HEK293 (cell line): ENCODE results near the gene ADCY1.

Experiments
- CTCF ChIA-PET: fragments of 350-600 bp; formaldehyde crosslinking; extraction: SDS; loops from one replicate; lab custom pipeline; 2021; ENCODE audit warnings: antibody characterized with exemption; lab: Yijun Ruan, JAX
- POLR2A ChIA-PET: fragments of 300-600 bp; formaldehyde crosslinking; extraction: SDS; loops from one replicate; lab custom pipeline; 2020; ENCODE audit warnings: antibody characterized with exemption, inconsistent platforms; lab: Yijun Ruan, JAX
- H3K27ac ChIP-seq: fragments of 200-500 bp; sonication (Bioruptor generic); 2 replicates; pipeline ENCODE4 v1.5.1; 2014; ENCODE audit warnings: low read depth, low read length, control low read depth, inconsistent platforms; ENCODE audit errors: extremely low read depth
- H3K36me3 ChIP-seq, 2 experiments: fragments of 200-500 bp in 1 of 2; sonication (Bioruptor generic) in 1 of 2; 1 replicate in 1 of 2; 2 replicates in 1 of 2; pipeline ENCODE4 v1.5.1; 2014 to 2017; ENCODE audit warnings: inconsistent platforms in 2 of 2, low read length in 2 of 2; ENCODE audit not compliant: control insufficient read depth in 2 of 2, insufficient read depth in 1 of 2
- H3K4me1 ChIP-seq: fragments of 200-500 bp; sonication (Bioruptor generic); 2 replicates; pipeline ENCODE4 v1.5.1; 2014; ENCODE audit warnings: mild to moderate bottlenecking, low read length, inconsistent platforms; ENCODE audit not compliant: control insufficient read depth, insufficient read depth
- H3K4me3 ChIP-seq: 2 replicates; pipeline ENCODE4 v1.5.1; 2011; ENCODE audit warnings: low read depth, mild to moderate bottlenecking, control low read depth, low read length, moderate library complexity
- H3K9me3 ChIP-seq: fragments of 200-500 bp; sonication (Bioruptor generic); 2 replicates; pipeline ENCODE4 v1.5.1; 2014; ENCODE audit warnings: low read depth, low read length, inconsistent platforms; ENCODE audit not compliant: control insufficient read depth, insufficient read depth
- HOXC10 ChIP-seq: sonication (generic); formaldehyde crosslinking; IDR thresholded peaks from 2 replicates; pipeline ENCODE4 v1.8.1; 2023; ENCODE audit warnings: mild to moderate bottlenecking, missing genetic modification reagents
- SCRT2 ChIP-seq: fragments of 450-650 bp; formaldehyde crosslinking; IDR thresholded peaks from 2 replicates; pipeline ENCODE4 v1.5.1; 2016; ENCODE audit warnings: missing biosample characterization, missing genetic modification characterization
- ZBTB1 ChIP-seq: fragments of 450-650 bp; formaldehyde crosslinking; IDR thresholded peaks from 2 replicates; pipeline ENCODE4 v1.5.1; 2016; ENCODE audit warnings: missing biosample characterization, missing genetic modification characterization
- ZNF114 ChIP-seq: fragments of 450-650 bp; formaldehyde crosslinking; IDR thresholded peaks from 2 replicates; pipeline ENCODE4 v1.5.0; 2017; ENCODE audit warnings: missing biosample characterization, missing genetic modification characterization
- ZNF202 ChIP-seq: fragments of 450-650 bp; formaldehyde crosslinking; IDR thresholded peaks from 2 replicates; pipeline ENCODE4 v1.5.1; 2016; ENCODE audit warnings: missing biosample characterization, missing genetic modification characterization, borderline replicate concordance
- ZNF221 ChIP-seq: fragments of 450-650 bp; formaldehyde crosslinking; IDR thresholded peaks from 2 replicates; pipeline ENCODE4 v1.5.1; 2017; ENCODE audit warnings: missing biosample characterization, missing genetic modification characterization, borderline replicate concordance
- ZNF223 ChIP-seq: fragments of 450-650 bp; formaldehyde crosslinking; IDR thresholded peaks from 2 replicates; pipeline ENCODE4 v1.5.1; 2016; ENCODE audit warnings: missing biosample characterization, missing genetic modification characterization
- ZNF274 ChIP-seq, 2 experiments: fragments of 200-500 bp in 1 of 2; fragments of 450-650 bp in 1 of 2; sonication (Bioruptor generic) in 1 of 2; formaldehyde crosslinking in 1 of 2; IDR thresholded peaks; 2 replicates each; pipeline versions ENCODE4 v1.5.1 to v1.6.1; 2014 to 2016; ENCODE audit warnings: borderline replicate concordance in 1 of 2, inconsistent platforms in 1 of 2, low read length in 1 of 2, missing biosample characterization in 1 of 2, missing genetic modification characterization in 1 of 2
- ZNF354C ChIP-seq: fragments of 450-650 bp; formaldehyde crosslinking; IDR thresholded peaks from 2 replicates; pipeline ENCODE4 v1.5.1; 2016; ENCODE audit warnings: missing biosample characterization, missing genetic modification characterization, low read depth, borderline replicate concordance
- ZNF404 ChIP-seq: fragments of 450-650 bp; formaldehyde crosslinking; IDR thresholded peaks from 2 replicates; pipeline ENCODE4 v1.5.1; 2017; ENCODE audit warnings: missing biosample characterization, missing genetic modification characterization
- ZNF521 ChIP-seq: fragments of 450-650 bp; formaldehyde crosslinking; IDR thresholded peaks from 2 replicates; pipeline ENCODE4 v1.5.1; 2017; ENCODE audit warnings: missing biosample characterization, mild to moderate bottlenecking, missing genetic modification characterization
- ZNF530 ChIP-seq: fragments of 450-650 bp; formaldehyde crosslinking; IDR thresholded peaks from 2 replicates; pipeline ENCODE4 v1.5.1; 2016; ENCODE audit warnings: low read depth, missing biosample characterization, missing genetic modification characterization
- ZNF561 ChIP-seq: fragments of 450-650 bp; IDR thresholded peaks from 2 replicates; pipeline ENCODE4 v1.5.1; 2018; ENCODE audit warnings: missing biosample characterization, missing genetic modification characterization, borderline replicate concordance
- ZNF596 ChIP-seq: fragments of 450-650 bp; IDR thresholded peaks from 2 replicates; pipeline ENCODE4 v1.5.0; 2018; ENCODE audit warnings: missing biosample characterization, mild to moderate bottlenecking, missing genetic modification characterization, moderate library complexity
- ZNF747 ChIP-seq: fragments of 450-650 bp; formaldehyde crosslinking; IDR thresholded peaks from 2 replicates; pipeline ENCODE4 v1.5.1; 2016; ENCODE audit warnings: missing biosample characterization, missing genetic modification characterization
- ZNF843 ChIP-seq: fragments of 450-650 bp; formaldehyde crosslinking; IDR thresholded peaks from 2 replicates; pipeline ENCODE4 v1.5.1; 2016; ENCODE audit warnings: missing biosample characterization, missing genetic modification characterization
- TF ChIP-seq, protein P1 (sequence below): fragments of 450-650 bp; formaldehyde crosslinking; IDR thresholded peaks from 2 replicates; pipeline ENCODE4 v1.5.1; 2016; ENCODE audit warnings: missing biosample characterization, missing genetic modification characterization, borderline replicate concordance
- TF ChIP-seq, protein P2 (sequence below): fragments of 450-650 bp; formaldehyde crosslinking; IDR thresholded peaks from 2 replicates; pipeline ENCODE4 v1.5.1; 2016; ENCODE audit warnings: missing biosample characterization, missing genetic modification characterization
- TF ChIP-seq, protein P3 (sequence below): fragments of 450-650 bp; formaldehyde crosslinking; IDR thresholded peaks from 2 replicates; pipeline ENCODE4 v1.5.1; 2017; ENCODE audit warnings: missing biosample characterization, missing genetic modification characterization
- TF ChIP-seq, protein P4 (sequence below): fragments of 450-650 bp; formaldehyde crosslinking; IDR thresholded peaks from 2 replicates; pipeline ENCODE4 v1.5.1; 2016; ENCODE audit warnings: missing biosample characterization, missing genetic modification characterization, low read depth

ADCY1 gene

DNA sequence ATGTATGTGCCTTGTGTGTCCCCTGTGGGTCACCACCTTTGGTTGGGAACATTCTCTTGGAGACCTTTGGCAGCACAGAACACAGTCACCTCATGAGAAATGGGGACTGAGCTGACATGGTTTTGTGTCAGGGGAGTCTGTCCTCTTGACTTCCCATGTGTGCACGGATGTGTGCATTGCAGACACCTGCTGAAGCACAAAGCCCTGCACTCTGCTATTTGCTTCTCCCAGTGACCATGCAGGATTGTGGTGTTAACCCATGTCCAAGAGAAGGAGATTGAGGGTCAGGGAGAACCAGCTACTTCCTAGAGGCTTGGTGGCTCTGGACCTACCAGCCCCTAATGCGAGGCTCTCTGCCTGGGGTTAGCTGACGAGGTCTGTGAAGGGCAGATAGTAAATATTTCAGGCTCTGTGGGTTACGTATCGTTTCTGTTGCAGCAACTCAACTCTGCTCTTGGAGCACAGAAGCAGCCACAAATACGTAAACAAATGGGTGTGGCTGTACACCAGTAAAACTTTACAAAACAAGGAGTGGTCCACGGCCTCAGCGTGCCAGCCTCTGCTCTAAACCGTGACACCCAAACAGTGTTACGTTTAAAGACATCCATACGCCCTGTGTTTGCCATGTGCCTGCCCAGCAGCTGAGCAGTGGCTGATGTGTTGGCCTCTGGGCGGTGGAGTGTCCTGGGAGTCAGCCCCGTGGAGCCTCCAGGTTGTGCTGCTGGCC, 51.7 kb downstream of the ADCY1 start:
- H3K9me3 ChIP-seq: no peaks in the 10 kb centered on the region
- H3K4me1 ChIP-seq: no peaks in the 10 kb centered on the region
- no peak overlapping the region for H3K27ac ChIP-seq
- TF ChIP-seq, protein P1, sequence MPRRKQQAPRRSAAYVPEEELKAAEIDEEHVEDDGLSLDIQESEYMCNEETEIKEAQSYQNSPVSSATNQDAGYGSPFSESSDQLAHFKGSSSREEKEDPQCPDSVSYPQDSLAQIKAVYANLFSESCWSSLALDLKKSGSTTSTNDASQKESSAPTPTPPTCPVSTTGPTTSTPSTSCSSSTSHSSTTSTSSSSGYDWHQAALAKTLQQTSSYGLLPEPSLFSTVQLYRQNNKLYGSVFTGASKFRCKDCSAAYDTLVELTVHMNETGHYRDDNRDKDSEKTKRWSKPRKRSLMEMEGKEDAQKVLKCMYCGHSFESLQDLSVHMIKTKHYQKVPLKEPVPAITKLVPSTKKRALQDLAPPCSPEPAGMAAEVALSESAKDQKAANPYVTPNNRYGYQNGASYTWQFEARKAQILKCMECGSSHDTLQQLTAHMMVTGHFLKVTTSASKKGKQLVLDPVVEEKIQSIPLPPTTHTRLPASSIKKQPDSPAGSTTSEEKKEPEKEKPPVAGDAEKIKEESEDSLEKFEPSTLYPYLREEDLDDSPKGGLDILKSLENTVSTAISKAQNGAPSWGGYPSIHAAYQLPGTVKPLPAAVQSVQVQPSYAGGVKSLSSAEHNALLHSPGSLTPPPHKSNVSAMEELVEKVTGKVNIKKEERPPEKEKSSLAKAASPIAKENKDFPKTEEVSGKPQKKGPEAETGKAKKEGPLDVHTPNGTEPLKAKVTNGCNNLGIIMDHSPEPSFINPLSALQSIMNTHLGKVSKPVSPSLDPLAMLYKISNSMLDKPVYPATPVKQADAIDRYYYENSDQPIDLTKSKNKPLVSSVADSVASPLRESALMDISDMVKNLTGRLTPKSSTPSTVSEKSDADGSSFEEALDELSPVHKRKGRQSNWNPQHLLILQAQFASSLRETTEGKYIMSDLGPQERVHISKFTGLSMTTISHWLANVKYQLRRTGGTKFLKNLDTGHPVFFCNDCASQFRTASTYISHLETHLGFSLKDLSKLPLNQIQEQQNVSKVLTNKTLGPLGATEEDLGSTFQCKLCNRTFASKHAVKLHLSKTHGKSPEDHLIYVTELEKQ (tag by site-specific recombination): no peak
- TF ChIP-seq ZNF561 (tag by site-specific recombination) (no peak), ZNF404 (tag by site-specific recombination) (no peak), ZNF596 (tag by site-specific recombination) (no peak), ZNF747 (no peak), HOXC10 (CRISPR knock-in tag) (no peak), ZNF202 (tag by site-specific recombination) (no peak), ZNF843 (tag by site-specific recombination) (no peak), ZNF223 (tag by site-specific recombination) (no peak), ZNF221 (tag by site-specific recombination) (no peak), ZNF114 (tag by site-specific recombination) (no peak), ZNF530 (no peak), ZNF354C (tag by site-specific recombination) (no peak), ZNF274 (IDR thresholded peaks at IDR 0.05; ENCODE audit: low read length) (no peak), ZNF274 (tag by site-specific recombination; IDR thresholded peaks at IDR 0.05; ENCODE audit: borderline replicate concordance) (no peak), ZNF521 (no peak), ZBTB1 (no peak), SCRT2 (tag by site-specific recombination) (no peak)
- TF ChIP-seq, protein P2, sequence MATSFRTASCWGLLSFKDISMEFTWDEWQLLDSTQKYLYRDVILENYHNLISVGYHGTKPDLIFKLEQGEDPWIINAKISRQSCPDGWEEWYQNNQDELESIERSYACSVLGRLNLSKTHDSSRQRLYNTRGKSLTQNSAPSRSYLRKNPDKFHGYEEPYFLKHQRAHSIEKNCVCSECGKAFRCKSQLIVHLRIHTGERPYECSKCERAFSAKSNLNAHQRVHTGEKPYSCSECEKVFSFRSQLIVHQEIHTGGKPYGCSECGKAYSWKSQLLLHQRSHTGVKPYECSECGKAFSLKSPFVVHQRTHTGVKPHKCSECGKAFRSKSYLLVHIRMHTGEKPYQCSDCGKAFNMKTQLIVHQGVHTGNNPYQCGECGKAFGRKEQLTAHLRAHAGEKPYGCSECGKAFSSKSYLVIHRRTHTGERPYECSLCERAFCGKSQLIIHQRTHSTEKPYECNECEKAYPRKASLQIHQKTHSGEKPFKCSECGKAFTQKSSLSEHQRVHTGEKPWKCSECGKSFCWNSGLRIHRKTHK (tag by site-specific recombination): no peak
- TF ChIP-seq, protein P3, sequence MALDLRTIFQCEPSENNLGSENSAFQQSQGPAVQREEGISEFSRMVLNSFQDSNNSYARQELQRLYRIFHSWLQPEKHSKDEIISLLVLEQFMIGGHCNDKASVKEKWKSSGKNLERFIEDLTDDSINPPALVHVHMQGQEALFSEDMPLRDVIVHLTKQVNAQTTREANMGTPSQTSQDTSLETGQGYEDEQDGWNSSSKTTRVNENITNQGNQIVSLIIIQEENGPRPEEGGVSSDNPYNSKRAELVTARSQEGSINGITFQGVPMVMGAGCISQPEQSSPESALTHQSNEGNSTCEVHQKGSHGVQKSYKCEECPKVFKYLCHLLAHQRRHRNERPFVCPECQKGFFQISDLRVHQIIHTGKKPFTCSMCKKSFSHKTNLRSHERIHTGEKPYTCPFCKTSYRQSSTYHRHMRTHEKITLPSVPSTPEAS (tag by site-specific recombination): no peak
- TF ChIP-seq, protein P4, sequence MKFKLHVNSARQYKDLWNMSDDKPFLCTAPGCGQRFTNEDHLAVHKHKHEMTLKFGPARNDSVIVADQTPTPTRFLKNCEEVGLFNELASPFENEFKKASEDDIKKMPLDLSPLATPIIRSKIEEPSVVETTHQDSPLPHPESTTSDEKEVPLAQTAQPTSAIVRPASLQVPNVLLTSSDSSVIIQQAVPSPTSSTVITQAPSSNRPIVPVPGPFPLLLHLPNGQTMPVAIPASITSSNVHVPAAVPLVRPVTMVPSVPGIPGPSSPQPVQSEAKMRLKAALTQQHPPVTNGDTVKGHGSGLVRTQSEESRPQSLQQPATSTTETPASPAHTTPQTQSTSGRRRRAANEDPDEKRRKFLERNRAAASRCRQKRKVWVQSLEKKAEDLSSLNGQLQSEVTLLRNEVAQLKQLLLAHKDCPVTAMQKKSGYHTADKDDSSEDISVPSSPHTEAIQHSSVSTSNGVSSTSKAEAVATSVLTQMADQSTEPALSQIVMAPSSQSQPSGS (tag by site-specific recombination): no peak
- no peak overlapping the region for H3K4me3 ChIP-seq
- ChIA-PET POLR2A (no interaction called here), CTCF (no interaction called here)
- H3K36me3 ChIP-seq: no peaks in the 10 kb centered on the region
